Measurements from ENCODE around the gene OPN3.

OPN3 gene

DNA sequence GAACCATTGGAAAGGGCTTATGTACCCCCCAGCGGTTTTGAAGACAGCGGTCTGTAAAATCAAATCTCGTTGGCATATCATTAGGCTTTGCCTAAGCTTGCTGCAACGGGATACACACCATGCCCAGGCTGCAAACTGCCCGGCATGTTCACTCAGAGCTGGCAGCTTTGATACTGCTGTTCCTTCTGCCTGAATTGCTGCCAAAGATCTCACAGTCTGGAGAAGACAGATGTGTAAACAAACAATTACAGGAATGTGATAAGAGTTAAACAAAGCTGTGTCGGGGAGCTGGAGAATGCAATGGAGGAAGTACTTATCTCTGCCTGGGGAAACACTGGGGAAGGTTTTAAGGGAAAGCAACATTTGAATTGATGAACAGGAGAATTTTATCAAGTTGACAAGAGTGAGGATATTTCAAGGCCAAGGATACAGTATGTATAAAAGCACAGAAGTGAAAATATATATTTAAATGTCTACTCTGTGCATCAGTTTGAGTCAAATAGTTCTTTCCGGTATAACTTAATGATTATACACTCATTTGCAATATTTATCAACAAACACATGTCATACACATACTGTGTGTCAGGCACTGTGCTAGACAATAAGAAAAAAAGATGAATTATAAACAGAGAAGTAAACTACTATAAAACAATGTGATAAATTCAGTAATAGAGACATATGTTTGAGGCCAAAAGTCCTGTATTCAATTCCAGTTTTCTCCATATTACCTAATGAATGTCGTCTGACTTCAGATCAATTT is 29.9 kb downstream of the OPN3 start:
- no peak for TF ChIP-seq ZFX (IDR thresholded peaks at IDR 0.05)
- TF ChIP-seq, protein P1, sequence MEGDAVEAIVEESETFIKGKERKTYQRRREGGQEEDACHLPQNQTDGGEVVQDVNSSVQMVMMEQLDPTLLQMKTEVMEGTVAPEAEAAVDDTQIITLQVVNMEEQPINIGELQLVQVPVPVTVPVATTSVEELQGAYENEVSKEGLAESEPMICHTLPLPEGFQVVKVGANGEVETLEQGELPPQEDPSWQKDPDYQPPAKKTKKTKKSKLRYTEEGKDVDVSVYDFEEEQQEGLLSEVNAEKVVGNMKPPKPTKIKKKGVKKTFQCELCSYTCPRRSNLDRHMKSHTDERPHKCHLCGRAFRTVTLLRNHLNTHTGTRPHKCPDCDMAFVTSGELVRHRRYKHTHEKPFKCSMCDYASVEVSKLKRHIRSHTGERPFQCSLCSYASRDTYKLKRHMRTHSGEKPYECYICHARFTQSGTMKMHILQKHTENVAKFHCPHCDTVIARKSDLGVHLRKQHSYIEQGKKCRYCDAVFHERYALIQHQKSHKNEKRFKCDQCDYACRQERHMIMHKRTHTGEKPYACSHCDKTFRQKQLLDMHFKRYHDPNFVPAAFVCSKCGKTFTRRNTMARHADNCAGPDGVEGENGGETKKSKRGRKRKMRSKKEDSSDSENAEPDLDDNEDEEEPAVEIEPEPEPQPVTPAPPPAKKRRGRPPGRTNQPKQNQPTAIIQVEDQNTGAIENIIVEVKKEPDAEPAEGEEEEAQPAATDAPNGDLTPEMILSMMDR (conservative IDR thresholded peaks at IDR 0.05), result no peak
- no peak overlapping the region for H3K27ac ChIP-seq

DNA sequence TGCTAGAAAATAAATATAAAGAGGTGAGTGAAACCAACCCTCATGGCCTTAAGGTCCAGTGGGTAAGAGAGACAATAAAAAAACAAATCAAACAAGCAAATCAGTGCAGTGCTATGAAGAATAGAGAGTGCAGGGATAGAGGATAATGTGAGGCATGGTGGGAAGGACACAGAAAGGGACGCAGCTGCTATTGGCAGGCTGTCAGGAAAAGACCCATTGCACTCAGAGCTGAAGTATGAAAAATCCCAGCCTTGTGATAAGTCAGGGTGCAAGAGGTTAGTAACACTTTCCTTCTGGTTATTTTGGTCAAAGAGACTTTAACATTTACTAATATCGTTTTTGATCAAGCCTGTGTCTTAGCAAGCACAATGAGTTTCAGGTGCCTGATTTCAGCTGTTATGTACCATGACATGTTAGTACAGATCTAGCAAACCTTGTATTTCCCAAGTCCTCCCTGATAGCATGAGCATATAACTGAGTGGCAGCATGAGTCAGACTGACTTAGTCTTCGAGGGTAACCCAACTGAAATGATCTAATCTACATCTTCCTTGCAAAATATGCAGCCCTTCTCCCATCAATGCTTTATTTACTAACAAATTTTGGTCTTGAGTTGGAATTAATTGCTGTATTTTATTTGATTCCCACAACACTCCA is 31.7 kb downstream of the OPN3 start:
- H3K27ac ChIP-seq, result no peak overlapping the region
- TF ChIP-seq, protein P1 (conservative IDR thresholded peaks at IDR 0.05), result no peak
- TF ChIP-seq ZFX (IDR thresholded peaks at IDR 0.05), result no peak

DNA sequence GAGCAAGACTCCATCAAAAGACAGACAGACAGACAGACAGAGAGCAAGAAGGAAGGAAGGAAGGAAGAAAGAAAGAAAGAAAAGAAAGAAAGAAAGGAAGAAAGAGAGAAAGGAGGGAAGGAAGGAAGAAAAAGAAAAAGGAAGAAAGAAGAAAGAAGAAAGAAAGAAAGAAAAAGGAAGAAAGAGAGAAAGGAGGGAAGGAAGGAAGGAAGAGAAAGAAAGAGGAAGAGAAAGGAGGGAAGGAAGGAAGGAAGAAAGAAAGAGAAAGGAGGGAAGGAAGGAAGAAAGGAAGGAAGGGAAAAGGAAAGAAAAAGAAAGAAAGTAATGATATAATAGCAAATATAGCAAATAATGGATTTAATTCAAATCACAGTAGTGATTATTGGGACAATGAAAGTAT is 32.7 kb downstream of the OPN3 start:
- TF ChIP-seq ZFX (IDR thresholded peaks at IDR 0.05), result no peak
- TF ChIP-seq, protein P1 (conservative IDR thresholded peaks at IDR 0.05), result no peak
- no peak overlapping the region for H3K27ac ChIP-seq

DNA sequence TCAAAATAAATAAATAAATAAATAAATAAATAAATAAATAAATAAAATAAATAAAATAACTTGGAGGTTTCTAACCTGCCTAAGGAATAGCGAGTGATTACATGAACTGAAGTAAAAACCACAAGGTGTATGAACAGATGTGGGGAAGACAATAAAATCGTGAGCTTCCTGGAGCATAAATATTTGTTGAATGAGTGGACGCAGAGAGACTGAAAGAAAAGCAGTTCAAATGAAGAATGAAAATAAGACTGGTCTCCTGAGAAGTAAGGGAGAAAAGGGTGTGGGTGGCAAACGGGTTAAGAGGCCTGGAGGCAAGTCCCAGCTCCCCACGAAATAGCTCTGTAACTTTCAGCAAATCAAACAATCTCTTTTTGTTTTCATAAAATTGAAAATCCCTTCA is 33.6 kb downstream of the OPN3 start:
- TF ChIP-seq, protein P1 (conservative IDR thresholded peaks at IDR 0.05), result no peak
- no peak for TF ChIP-seq ZFX (IDR thresholded peaks at IDR 0.05)
- H3K27ac ChIP-seq, result no peak overlapping the region

DNA sequence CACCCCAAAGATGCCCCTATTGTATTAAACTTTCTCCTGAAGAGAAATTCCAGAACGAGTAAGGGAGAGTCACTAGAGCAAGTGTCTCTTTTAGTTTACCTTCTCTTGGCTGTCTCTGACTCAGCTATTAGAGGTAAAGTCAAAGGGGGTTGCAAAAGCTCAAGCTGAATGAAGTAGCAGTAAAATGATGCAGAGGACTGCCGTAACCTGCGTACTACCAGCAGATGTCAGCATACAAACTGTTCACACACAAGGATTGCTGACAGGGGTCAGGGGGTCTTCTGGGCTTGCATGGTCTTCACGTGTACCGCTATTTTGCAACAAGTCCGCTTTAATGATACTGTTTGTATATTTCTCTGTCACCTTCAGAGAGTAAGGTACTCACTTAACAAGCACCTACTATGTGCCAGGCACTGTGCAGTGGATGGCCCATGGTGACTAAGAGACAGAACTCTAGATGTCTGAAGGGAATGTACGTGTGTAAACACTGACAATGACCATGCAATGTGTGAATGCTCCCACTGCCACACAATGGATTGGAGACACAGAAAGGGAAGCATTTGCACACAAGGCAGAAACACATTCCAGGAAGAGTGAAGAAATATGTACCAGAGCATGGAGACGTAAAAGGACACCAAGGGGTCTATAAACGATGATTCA is 34.9 kb downstream of the OPN3 start:
- H3K27ac ChIP-seq, result no peak overlapping the region
- no peak for TF ChIP-seq ZFX (IDR thresholded peaks at IDR 0.05)
- TF ChIP-seq, protein P1 (conservative IDR thresholded peaks at IDR 0.05), result peak; percentile 59

DNA sequence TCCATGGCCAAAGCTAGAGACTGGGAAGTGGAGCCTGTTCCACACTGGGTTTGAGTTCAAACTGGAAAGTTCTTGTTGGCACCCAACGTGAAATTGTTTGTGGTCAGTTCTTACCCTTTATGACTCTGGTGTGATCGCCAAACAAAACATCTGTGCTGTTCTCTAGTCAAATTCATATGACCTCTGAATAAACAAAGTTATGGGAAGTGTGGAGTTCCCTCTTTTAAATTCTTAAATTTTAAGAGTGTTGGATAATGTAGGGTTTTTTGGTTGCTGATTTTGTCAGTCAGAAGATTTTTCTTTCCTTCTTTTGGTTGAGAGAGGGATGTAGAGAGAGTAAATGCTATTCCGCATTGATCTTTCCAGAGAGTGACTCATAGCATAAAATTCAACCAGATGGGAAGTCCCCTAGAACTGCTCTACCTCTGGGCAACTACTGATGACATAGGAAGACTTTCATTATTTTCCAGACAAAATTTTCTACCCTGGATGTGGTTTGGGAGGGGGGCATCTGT is 36.4 kb downstream of the OPN3 start:
- TF ChIP-seq, protein P1 (conservative IDR thresholded peaks at IDR 0.05), result no peak
- no peak for TF ChIP-seq ZFX (IDR thresholded peaks at IDR 0.05)
- no peak overlapping the region for H3K27ac ChIP-seq

DNA sequence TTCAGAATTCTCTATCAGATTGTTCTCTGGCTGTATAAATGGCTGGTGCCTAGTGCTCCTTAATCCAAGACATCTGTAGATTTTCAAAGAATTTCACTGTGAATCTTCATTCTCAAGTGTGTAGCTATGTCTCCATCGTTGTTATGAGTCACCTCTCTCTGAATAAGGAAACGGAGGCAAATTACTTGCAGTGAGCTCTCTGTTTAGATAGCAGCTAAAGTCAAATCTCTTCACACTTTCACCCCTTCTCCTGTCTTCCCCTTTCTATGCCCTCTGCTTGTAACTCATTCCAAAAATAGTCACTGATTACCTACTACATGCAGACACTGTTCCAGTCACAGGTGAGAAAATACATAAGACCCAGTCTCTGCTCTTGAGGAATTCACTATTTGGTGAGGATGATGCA is 39.7 kb downstream of the OPN3 start:
- H3K27ac ChIP-seq, result no peak overlapping the region
- TF ChIP-seq, protein P1 (conservative IDR thresholded peaks at IDR 0.05), result no peak
- TF ChIP-seq ZFX (IDR thresholded peaks at IDR 0.05), result no peak

All from C4-2B (cell line).